ENCODE measurements around the gene CAMK1G. TPM values are rescaled to one million over a fixed set of nuclear protein-coding genes. Genes with fewer than 3 reads are reported as not detected.

Gene CAMK1G
- total RNA-seq, 1 donor from 2014 or later = 0.12 TPM

DNA sequence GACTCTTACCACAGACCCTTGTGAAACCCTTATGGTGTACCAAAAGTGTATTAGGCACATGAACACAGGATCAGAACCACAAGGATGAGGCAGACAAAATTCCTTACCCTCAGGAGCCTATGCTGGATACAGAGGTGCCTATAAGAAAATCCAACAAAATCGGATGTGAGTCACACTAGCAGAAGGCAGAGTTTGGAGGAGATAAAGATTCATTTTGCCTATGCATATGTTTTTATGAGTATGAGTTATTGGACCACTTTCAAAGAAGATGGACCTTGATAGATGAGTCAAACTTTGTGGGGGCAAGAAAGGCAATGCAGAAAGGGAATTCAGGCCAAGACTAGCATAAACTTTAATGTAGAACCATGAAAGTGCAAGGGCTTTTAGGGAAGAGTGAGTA is 17.0 kb downstream of the CAMK1G start:
- no peak for DNase-seq (ENCODE audit: low spot score)

DNA sequence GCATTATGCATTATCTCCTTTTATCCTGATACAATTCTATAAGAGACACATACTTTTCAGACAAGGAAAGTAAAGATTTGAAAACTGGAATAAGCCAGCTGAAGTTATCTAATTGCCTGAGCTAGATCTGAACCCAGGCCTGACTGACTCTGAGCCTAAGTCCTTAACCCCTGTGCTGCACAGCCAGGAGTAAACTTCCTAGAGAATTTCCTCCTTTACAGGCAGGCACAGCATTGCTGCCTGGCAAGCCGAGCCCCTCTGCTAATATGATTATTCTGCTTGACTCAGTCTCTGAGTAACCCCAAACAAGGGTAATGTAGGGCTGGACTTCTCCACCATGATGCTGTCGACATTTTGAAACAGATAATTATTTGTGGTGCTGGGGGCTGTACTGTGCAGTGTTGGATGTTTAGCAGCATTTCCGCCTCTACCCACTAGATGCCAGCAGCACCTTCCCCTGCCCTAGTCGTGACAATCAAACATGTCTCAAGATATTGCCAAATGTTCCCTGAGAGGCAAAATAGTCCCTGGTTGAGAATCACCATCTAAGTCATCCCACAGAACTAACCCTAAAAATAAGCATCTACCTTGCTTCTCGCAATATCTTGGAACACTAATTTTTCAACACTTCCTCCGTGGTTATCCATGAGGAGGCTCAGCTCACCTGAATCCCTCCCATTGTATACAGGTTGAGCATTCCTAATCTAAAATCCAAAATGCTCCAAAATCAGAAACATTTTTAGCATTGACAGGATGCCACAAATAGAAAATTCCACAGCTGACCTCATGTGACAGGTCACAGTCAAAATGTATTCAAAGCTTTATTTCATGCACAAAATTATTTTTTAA is 18.5 kb downstream of the CAMK1G start:
- DNase-seq (ENCODE audit: low spot score) = peak; percentile 22

DNA sequence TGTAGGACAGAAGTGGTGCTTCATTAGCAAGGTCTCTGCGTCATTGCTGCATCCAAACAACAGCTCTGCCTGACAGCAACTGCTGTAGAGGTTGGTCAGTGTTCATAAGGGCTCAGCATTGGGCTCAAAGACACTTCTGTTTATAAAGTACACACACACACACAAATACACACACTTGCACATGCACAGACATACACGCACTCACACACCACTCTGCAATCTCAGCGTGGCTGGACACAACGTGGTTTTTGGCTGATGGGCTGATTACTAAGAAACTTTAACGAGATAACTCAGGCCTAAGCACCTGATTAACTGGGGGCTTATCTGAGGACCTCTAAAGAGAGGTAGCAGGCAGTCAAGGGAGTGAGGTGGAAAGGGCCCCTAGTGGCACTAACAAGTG is 20.4 kb downstream of the CAMK1G start:
- no peak for DNase-seq (ENCODE audit: low spot score)

DNA sequence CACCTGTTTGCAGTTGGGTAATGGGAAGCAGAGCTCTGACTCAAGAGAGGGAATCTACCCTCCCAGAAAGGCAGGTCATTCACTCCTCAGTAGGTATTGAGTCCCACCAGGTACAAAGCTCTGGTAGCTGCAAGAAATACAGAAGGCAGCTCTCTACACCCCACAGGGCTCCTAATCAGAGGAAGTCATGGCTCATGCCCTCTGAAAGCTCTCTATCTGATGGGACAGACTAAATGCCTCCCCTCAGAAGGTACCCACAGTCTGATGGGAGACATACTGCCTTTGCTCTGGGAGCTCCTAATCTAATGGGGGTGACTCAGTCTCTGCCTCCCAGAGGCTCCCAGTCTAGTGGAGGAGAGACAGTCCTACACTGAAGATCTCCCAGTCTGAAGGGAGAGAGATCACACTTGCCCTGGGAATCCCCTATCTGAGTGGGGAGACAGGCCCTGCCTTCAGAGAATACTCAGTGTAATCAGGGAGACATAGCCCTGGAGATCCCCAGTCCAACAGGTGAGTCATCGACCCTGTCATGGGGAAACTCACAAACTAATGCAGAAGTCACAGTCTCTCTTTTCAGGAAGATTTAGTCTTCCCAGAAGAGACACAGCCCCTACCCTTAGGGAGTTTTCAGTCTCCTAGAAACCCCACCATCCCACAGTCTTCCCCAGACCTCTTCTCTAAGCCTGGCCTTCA is 23.7 kb downstream of the CAMK1G start:
- DNase-seq (ENCODE audit: low spot score) = no peak

DNA sequence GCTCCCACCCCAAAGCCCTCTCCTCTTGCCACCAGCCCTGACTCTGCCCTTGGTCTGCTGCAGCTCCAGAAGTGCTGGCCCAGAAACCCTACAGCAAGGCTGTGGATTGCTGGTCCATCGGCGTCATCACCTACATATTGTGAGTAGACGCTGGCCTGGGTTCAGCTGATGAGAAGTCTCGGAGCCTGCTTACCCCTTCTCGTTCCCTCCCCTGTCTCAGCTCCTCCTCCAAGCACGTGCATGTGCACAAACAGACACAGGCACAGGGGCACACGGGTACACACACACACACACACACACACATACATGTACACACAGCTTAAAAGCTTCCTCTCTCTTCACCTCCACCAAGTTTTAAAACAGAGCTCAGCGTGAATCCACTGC is 24.3 kb downstream of the CAMK1G start:
- no peak for DNase-seq (ENCODE audit: low spot score)

DNA sequence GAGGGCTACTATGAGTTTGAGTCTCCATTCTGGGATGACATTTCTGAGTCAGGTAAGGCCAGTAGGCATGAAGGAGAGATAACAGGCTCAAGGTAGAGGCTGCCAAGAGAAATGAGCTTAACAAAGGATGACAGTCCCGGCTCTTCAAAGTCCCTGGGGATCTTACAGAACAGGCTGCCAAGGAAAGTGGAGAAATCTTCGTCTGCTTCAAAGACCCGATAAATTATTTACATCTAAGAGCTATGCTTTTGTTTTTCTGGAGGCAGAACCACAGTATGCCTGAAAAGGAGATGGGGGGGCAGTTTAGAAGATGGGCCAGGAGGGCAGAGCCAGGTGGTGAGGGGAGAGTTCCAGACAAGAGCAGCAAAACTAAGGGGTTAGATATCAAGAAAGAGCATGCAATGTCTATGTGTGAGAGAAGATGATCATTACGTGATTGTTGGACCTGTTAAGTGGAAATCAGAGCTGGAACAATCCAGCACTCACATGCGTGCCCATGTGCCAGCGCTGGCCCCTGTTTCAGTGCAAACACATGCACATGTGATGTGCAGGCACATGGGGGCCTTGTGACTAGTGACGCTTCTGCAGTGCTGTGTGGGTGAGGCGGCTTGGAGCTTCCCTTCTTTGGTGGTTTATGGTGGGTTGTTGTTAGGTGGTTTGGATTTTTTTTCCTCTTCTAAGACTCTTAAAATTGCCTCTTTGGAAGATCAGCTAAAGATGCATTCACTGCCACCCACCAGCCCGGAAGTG is 25.7 kb downstream of the CAMK1G start:
- no peak for DNase-seq (ENCODE audit: low spot score)

DNA sequence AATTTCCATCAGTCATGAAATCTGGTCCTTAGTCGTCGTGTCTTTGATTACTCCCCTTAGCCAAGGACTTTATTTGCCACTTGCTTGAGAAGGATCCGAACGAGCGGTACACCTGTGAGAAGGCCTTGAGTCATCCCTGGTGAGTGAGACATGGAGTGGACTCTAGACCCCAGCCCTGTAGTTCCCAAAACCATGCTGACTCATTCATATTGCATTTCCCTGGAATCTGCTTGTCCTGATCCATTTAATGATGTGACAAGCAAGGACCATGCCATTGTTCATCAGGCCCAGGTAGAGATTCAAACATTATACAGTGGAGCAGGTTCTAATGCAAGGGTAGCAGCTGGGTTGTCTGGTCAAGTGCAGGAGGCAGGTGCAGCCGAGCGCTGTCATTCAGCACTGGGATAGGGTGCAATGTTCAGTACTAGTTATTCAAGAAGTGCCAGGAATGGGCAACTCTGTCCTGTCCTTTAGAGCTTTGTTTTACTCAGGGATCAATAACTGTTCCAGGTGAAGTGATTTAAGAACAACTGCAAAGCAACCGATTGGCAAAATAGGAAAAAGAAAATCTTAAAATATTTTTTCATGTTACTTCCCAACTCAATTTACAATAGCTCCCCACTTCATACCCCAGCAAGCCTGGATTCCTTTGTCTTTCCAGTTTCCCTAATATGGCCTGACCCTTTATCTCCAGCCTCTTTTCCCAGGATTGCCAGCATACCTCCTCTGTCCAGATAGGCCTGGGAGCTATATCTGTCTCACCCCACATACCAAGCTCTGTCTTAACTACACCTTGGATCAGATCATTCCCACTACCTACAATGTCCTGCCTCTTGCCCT is 26.5 kb downstream of the CAMK1G start:
- DNase-seq (ENCODE audit: low spot score) = no peak

DNA sequence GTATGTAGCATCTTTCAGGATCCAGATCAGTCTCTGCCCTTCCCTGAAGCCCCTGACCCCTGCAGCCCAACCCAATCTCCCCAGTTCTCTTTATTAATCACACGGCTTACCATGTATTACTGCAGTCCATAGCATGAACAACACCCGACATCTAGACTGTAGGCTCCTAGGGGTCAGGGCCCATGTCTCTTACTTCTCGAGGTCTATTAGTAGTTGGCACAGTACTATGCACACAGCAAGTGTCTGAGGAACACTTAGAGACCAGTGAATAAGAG is 27.1 kb downstream of the CAMK1G start:
- no peak for DNase-seq (ENCODE audit: low spot score)

DNA sequence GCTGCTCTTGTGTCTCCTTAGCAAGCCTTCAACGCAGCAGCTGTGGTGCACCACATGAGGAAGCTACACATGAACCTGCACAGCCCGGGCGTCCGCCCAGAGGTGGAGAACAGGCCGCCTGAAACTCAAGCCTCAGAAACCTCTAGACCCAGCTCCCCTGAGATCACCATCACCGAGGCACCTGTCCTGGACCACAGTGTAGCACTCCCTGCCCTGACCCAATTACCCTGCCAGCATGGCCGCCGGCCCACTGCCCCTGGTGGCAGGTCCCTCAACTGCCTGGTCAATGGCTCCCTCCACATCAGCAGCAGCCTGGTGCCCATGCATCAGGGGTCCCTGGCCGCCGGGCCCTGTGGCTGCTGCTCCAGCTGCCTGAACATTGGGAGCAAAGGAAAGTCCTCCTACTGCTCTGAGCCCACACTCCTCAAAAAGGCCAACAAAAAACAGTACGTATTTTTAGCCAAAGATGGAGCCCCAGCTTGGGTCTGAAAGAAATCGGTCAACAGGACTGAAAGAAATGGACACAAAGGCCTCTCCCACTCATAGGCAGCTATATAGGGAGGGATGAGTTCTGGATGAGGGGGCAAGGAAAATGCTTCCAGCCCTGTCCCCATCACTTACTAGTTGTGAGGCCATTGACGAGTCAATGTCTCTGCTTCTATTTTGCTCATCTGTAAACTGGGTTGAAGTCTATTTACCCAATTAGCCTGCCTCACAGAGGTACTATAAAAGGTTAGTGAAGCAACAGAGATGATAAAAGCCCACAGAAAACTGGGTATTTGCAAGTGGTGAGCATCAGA is 28.5 kb downstream of the CAMK1G start:
- DNase-seq (ENCODE audit: low spot score) = no peak

DNA sequence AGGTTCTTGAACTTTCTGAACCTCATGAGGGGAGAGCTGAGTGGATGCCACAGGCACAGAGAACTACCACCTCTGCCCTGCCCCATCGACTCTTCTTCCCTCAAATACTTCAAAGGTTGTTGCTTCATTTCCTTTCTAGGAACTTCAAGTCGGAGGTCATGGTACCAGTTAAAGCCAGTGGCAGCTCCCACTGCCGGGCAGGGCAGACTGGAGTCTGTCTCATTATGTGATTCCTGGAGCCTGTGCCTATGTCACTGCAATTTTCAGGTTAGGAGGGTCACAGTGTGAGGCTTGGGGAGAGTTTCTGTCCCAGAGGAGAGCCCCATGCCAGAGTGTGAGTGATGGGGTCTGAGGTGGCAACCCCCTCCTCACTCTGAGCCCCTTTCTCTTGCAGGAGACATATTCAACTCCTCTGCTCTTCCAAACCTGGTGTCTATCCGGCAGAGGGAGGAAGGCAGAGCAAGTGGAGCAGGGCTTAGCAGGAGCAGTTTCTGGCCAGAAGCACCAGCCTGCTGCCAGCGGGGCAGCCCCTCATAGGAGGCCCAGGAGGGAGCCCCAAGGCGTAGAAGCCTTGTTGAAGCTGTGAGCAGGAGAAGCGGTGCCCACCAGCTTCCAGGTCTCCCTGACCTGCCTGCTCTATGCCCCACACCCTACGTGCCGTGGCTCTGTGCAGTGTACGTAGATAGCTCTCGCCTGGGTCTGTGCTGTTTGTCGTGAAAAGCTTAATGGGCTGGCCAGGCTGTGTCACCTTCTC is 29.3 kb downstream of the CAMK1G start:
- no peak for DNase-seq (ENCODE audit: low spot score)

DNA sequence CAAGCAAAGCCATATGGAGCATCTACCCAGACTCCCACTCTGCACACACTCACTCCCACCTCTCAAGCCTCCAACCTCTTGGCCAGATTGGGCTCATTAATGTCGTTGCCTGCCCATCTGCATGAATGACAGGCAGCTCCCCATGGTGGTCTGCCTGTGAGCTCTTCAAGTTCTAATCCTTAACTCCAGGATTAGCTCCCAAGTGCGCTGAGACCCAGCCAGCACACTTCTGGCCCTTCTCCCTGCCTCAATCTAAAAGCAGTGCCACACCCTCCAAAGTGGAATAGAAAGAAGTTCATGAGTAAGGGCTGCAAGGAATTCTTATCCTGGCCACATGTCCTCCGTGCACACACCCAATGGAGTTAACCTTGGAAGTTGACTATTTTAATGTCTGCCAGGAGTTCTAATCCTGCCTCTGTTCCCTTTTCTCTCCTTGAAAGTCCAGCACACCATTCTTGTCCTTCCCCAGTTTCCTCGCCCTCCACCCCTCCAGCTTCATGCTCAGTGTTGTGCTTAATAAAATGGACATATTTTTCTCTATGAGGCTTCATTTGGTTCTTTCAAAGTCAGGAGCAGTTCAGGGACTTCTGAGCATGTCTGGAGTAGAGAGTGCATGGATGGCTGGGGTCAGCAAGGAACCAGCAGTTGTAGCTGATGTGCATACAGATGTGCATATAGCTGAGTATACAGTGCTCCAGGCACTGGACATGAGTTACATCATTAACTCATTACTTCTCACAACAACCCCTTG is 30.1 kb downstream of the CAMK1G start:
- DNase-seq (ENCODE audit: low spot score) = no peak

DNA sequence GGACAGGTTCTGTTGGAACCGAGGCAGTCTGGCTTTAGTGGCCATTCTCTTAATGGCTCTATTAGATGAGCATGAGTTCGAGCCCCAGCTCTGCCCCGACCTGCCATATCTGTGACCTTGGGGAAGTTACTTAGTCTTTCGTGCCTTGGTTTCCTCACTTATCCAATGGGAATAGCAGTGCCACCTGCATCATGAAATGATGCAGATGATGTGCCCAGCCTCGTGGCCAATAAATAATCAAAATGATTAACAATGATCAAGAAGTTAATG is 30.6 kb downstream of the CAMK1G start:
- no peak for DNase-seq (ENCODE audit: low spot score)

DNA sequence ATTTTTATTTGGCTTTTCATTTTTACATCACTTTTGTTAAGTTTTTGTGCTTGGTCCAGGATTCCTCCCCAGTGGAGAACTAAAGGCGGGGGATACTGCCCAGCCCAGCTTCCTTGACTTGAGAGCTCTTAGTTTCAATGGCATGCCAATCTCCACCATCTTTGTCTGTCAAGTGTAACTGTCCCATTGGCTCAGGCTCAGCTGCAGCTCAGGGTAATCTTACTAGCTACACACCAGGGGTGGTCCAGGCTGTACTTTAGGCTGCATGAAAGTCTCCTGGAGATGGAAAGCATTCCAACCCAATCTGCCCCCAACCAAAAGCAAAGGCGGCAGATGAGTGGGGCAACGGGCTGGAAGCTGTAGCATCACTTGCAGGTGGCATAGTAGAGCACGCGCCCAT is 31.4 kb downstream of the CAMK1G start:
- no peak for DNase-seq (ENCODE audit: low spot score)

DNA sequence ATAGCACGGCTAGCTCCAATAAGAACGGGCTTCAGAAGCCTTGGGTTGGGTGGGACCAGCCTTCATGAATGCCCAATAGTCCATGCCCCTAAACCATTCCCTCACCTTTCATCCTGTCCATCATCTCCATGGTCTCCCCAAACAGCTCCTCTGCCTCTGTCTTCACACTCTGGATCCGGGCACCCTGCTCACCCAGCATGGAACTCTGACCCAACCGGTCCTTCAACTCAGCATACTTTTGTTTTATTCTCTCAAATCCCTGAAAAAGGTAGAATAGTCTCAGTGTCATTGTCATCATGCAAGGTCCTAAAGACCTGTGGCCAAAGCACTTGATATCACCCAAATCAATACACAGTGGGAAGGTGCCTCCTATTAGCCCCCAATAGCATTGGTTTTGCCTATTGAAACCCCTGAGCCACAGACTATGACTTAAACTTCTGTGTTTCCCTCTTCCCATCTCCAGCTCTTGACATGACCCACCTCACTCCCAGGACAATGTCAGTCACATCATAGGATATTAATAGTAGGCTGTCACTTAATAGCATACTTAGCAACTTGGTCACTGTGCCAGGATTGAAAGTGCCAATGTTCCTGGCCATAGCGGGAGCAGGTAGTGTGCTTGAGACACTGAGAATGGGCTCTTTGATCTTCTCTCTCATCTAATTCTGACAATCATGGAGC is 33.0 kb downstream of the CAMK1G start:
- no peak for DNase-seq (ENCODE audit: low spot score)

DNA sequence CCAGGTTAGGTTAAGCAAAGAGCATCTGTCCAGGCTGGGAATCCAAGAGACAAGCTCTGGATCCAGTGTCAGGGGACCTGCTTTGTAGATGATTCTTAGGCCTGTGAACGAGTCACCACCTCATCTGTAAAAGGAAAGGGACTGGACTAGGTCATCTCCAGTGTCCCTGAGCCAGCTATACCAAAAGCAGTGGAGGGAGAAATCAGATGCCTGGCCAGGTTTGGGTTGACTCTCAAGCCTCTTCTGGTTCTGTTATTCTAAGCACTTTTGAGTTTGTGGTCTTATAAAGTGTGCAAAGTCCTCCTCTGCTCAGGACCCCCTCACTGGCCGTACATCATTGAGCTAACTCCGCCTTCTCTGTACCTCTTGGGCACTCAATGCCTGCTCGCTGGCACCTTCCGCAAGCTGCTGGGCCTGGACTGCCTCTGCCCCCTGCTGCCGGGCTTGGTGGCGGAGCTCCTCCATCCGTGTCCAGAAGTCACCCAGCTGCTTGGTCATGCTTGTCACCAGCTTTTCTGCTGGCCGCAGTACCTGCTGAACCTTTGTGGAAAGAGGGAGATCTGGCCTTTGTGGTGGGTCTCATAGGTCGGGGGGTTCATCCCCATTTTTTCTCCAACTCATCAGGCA is 33.6 kb downstream of the CAMK1G start:
- no peak for DNase-seq (ENCODE audit: low spot score)

DNA sequence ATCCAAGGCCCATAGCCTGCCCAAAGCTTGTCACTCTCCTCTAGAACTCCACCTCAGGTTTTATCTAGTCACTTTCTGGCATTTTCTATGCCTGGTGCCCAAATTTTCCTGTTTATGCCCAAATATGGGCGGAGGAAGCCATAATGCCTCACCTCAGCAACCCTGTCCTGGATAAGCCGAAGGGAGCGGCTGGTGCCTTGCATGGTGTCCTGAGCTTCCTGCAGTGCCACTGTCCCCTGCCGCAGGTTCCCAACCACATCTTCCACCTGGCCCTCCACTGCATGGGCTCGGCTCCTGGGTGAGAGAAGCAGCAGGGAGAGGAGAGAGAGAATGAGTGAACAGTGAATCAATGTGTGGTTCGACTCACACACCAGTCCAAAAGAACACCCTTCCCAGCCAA is 34.2 kb downstream of the CAMK1G start:
- no peak for DNase-seq (ENCODE audit: low spot score)

DNA sequence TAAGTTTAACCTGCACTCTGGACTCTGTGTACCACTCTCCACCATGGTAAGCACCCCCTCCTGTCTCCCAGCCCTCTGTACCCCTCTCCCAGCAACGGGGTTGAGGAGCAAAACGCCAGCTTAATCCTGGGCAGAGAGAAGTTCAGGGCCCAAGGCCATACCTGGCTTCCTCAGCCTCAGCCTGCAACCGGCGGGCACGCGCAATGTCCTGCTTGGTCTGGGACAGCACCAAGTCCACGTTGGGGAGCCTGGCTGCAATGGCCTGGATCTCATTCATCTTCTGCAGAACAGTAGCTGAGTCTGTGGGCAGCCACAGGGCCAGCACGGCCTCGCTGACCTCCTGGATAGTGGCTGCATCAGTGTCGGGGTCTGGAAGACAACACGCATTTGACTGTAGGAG is 34.8 kb downstream of the CAMK1G start:
- no peak for DNase-seq (ENCODE audit: low spot score)

DNA sequence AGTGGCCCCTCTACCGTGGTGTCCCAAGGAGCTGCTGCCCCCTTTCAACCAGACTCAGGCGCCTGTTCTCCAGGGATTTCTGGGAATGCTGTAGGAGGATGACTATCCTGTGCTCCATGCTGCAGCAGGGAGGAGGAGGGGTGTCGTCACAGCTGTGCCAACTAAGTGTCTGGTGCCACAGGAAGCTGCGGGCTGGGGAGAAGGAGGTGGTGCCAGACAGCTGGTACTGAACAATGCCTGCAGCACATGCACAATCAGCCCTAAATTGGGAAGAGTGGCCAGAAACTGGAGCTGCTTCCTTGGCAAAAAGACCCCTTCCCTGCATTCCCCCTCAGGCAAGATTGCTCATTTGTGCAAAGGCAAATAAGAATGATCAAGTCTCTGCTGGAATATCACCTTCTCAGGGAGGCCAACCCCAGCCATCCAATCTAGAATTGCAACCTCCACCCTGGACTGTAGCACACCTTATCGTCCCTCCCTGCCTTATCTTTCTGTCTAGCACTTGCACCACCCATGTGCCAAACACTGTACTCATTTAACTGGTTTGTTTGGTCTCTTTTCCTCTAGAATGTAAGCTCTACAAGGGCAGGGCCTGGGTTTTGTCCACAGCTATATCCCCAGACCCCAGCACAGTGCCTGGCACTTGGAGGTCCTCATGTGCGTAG is 35.4 kb downstream of the CAMK1G start:
- DNase-seq (ENCODE audit: low spot score) = no peak
